ENCODE results near the gene LGALS7B.

DNA sequence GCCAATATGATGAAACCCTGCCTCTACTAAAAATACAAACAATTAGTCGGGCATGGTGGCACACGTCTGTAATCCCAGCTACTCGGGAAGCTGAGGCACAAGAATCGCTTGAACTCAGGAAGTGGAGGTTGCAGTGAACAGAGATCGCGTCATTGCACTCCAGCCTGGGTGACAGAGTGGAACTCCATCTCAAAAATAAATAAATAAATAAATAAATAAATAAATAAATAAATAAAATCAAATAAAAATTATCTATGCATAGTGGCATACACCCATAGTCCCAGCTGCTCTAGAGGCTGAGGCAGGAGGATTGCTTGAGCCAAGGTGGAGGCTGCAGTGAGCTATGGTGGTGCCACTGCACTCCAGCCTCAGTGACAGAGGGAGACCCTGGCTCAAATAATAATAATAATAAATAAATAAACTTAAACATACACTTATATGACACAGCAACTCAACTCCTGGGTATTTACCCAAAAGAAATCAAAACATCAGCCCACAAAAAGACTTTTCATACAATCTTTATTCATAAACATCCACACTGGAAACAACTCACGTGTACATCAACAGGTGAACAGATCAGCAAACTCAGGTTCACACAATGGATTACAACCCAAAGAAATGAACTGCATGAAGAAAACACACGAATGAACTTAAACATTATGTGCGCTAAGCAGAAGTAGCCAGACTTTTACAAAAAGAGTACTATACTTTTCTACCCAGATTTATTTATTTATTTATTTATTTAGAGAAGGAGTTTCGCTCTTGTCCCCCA lies 22.5 kb upstream of the LGALS7B start:
- TF ChIP-seq, protein P1, sequence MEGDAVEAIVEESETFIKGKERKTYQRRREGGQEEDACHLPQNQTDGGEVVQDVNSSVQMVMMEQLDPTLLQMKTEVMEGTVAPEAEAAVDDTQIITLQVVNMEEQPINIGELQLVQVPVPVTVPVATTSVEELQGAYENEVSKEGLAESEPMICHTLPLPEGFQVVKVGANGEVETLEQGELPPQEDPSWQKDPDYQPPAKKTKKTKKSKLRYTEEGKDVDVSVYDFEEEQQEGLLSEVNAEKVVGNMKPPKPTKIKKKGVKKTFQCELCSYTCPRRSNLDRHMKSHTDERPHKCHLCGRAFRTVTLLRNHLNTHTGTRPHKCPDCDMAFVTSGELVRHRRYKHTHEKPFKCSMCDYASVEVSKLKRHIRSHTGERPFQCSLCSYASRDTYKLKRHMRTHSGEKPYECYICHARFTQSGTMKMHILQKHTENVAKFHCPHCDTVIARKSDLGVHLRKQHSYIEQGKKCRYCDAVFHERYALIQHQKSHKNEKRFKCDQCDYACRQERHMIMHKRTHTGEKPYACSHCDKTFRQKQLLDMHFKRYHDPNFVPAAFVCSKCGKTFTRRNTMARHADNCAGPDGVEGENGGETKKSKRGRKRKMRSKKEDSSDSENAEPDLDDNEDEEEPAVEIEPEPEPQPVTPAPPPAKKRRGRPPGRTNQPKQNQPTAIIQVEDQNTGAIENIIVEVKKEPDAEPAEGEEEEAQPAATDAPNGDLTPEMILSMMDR (IDR thresholded peaks at IDR 0.05) = no peak
- TF ChIP-seq POLR2AphosphoS5 (IDR thresholded peaks at IDR 0.05) (no peak), EP300 (IDR thresholded peaks at IDR 0.05; ENCODE audit: low read depth) (no peak), POLR2A (IDR thresholded peaks at IDR 0.05) (no peak)
